ENCODE measurements around the gene SPACA9.

DNA sequence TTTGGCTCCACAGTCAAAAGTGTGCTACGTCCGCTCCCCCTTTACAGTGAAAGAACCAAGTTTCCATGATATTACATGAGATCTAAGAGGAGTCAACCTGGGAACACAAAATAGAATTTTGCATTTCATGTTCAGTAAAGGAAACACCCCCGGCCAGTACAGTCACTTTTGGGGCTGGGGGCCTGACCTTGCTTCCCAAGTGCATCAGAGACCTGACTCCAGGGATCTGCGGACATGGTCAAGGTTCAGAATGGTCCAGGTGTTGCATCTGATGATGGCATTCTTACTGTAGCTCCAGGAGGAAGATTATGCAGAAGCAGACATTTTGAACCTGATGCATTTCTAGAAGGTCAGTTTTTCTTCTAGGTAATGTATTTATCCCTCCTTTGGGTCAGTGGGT is 40.4 kb upstream of the SPACA9 start:
- TF ChIP-seq, protein P1, sequence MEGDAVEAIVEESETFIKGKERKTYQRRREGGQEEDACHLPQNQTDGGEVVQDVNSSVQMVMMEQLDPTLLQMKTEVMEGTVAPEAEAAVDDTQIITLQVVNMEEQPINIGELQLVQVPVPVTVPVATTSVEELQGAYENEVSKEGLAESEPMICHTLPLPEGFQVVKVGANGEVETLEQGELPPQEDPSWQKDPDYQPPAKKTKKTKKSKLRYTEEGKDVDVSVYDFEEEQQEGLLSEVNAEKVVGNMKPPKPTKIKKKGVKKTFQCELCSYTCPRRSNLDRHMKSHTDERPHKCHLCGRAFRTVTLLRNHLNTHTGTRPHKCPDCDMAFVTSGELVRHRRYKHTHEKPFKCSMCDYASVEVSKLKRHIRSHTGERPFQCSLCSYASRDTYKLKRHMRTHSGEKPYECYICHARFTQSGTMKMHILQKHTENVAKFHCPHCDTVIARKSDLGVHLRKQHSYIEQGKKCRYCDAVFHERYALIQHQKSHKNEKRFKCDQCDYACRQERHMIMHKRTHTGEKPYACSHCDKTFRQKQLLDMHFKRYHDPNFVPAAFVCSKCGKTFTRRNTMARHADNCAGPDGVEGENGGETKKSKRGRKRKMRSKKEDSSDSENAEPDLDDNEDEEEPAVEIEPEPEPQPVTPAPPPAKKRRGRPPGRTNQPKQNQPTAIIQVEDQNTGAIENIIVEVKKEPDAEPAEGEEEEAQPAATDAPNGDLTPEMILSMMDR (conservative IDR thresholded peaks at IDR 0.05; ENCODE audit: low read depth, low read length) = no peak
- TF ChIP-seq EZH2 (IDR thresholded peaks at IDR 0.05; ENCODE audit: borderline replicate concordance, low read depth, low read length, poor library complexity, severe bottlenecking) = no peak

Data from A673 (cell line).